ENCODE data around the gene UBE2Z. TPM values are rescaled to one million over a fixed set of nuclear protein-coding genes. Genes with fewer than 3 reads are reported as not detected.

The UBE2Z gene
- total and polyA plus RNA-seq, 9 of the 15 experiments (the other 6 are each of a cell fraction or from before 2014, with no cell fraction given) = 11.8 to 89.0 (median 38.2) TPM

DNA sequence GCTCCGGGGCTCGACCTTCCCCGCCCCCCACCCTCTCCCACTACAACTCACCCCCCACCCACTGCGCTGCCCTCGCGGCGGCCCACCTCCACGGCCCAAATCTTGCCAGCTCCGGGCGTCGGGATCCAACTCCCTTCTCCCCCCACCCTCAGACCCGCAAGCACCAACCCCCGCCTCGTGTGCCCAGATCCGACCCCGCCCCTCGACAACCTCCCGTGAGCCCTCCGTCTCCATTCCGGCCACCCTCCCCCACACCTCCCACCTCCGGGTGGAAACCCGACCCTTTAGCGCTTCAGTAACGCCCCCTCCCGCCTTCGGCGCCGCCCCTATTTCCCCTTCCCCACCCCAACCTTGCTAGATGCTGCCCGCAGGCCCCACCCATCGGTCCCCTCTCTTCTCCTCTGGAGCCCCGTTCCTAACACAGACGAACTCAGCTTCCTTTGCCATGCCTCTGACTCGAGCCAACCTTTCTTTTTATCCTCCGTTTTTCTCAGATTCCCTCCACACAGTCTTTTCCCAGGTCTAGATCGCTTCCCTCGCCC lies 717 bp downstream of the UBE2Z start (continued):
- TF ChIP-seq, protein P1, sequence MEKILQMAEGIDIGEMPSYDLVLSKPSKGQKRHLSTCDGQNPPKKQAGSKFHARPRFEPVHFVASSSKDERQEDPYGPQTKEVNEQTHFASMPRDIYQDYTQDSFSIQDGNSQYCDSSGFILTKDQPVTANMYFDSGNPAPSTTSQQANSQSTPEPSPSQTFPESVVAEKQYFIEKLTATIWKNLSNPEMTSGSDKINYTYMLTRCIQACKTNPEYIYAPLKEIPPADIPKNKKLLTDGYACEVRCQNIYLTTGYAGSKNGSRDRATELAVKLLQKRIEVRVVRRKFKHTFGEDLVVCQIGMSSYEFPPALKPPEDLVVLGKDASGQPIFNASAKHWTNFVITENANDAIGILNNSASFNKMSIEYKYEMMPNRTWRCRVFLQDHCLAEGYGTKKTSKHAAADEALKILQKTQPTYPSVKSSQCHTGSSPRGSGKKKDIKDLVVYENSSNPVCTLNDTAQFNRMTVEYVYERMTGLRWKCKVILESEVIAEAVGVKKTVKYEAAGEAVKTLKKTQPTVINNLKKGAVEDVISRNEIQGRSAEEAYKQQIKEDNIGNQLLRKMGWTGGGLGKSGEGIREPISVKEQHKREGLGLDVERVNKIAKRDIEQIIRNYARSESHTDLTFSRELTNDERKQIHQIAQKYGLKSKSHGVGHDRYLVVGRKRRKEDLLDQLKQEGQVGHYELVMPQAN (IDR thresholded peaks at IDR 0.05; ENCODE audit: borderline replicate concordance) = peak; percentile 63
- TF ChIP-seq, protein P2, sequence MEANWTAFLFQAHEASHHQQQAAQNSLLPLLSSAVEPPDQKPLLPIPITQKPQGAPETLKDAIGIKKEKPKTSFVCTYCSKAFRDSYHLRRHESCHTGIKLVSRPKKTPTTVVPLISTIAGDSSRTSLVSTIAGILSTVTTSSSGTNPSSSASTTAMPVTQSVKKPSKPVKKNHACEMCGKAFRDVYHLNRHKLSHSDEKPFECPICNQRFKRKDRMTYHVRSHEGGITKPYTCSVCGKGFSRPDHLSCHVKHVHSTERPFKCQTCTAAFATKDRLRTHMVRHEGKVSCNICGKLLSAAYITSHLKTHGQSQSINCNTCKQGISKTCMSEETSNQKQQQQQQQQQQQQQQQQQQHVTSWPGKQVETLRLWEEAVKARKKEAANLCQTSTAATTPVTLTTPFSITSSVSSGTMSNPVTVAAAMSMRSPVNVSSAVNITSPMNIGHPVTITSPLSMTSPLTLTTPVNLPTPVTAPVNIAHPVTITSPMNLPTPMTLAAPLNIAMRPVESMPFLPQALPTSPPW (CRISPR knock-in tag; IDR thresholded peaks at IDR 0.05) = 0 out of 2 replicates have a peak, but pooled peaks have one; percentile 48
- TF ChIP-seq HEY1 (CRISPR knock-in tag; IDR thresholded peaks at IDR 0.05; ENCODE audit: borderline replicate concordance) = no peak
- TF ChIP-seq, protein P3, sequence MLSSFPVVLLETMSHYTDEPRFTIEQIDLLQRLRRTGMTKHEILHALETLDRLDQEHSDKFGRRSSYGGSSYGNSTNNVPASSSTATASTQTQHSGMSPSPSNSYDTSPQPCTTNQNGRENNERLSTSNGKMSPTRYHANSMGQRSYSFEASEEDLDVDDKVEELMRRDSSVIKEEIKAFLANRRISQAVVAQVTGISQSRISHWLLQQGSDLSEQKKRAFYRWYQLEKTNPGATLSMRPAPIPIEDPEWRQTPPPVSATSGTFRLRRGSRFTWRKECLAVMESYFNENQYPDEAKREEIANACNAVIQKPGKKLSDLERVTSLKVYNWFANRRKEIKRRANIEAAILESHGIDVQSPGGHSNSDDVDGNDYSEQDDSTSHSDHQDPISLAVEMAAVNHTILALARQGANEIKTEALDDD (IDR thresholded peaks at IDR 0.05) = no peak
- no peak for TF ChIP-seq EZH2 (IDR thresholded peaks at IDR 0.05; ENCODE audit: borderline replicate concordance, low read depth, low read length)
- TF ChIP-seq ZNF146 (CRISPR knock-in tag; IDR thresholded peaks at IDR 0.05; ENCODE audit: unreplicated experiment) = no peak
- TF ChIP-seq, protein P4, sequence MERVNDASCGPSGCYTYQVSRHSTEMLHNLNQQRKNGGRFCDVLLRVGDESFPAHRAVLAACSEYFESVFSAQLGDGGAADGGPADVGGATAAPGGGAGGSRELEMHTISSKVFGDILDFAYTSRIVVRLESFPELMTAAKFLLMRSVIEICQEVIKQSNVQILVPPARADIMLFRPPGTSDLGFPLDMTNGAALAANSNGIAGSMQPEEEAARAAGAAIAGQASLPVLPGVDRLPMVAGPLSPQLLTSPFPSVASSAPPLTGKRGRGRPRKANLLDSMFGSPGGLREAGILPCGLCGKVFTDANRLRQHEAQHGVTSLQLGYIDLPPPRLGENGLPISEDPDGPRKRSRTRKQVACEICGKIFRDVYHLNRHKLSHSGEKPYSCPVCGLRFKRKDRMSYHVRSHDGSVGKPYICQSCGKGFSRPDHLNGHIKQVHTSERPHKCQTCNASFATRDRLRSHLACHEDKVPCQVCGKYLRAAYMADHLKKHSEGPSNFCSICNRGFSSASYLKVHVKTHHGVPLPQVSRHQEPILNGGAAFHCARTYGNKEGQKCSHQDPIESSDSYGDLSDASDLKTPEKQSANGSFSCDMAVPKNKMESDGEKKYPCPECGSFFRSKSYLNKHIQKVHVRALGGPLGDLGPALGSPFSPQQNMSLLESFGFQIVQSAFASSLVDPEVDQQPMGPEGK (CRISPR knock-in tag; IDR thresholded peaks at IDR 0.05; ENCODE audit: borderline replicate concordance) = no peak
- TF ChIP-seq RBM17 (IDR thresholded peaks at IDR 0.05; ENCODE audit: borderline replicate concordance, low read depth, low read length) = no peak
- TF ChIP-seq, protein P5, sequence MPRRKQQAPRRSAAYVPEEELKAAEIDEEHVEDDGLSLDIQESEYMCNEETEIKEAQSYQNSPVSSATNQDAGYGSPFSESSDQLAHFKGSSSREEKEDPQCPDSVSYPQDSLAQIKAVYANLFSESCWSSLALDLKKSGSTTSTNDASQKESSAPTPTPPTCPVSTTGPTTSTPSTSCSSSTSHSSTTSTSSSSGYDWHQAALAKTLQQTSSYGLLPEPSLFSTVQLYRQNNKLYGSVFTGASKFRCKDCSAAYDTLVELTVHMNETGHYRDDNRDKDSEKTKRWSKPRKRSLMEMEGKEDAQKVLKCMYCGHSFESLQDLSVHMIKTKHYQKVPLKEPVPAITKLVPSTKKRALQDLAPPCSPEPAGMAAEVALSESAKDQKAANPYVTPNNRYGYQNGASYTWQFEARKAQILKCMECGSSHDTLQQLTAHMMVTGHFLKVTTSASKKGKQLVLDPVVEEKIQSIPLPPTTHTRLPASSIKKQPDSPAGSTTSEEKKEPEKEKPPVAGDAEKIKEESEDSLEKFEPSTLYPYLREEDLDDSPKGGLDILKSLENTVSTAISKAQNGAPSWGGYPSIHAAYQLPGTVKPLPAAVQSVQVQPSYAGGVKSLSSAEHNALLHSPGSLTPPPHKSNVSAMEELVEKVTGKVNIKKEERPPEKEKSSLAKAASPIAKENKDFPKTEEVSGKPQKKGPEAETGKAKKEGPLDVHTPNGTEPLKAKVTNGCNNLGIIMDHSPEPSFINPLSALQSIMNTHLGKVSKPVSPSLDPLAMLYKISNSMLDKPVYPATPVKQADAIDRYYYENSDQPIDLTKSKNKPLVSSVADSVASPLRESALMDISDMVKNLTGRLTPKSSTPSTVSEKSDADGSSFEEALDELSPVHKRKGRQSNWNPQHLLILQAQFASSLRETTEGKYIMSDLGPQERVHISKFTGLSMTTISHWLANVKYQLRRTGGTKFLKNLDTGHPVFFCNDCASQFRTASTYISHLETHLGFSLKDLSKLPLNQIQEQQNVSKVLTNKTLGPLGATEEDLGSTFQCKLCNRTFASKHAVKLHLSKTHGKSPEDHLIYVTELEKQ (CRISPR knock-in tag; IDR thresholded peaks at IDR 0.05) = no peak
- no peak for TF ChIP-seq ZNF384 (IDR thresholded peaks at IDR 0.05; ENCODE audit: low read depth, low read length)
- no peak for TF ChIP-seq ZSCAN29 (IDR thresholded peaks at IDR 0.05)
- TF ChIP-seq RAD21 (CRISPR knock-in tag; conservative IDR thresholded peaks at IDR 0.05 in 1 of 2, IDR thresholded peaks at IDR 0.05 in 1 of 2) = no peak
- no peak for TF ChIP-seq TAF7 (tag; IDR thresholded peaks at IDR 0.05)
- no peak for TF ChIP-seq FOSL1 (tag; conservative IDR thresholded peaks at IDR 0.05)
- TF ChIP-seq ARNT (IDR thresholded peaks at IDR 0.05) = no peak
- no peak for TF ChIP-seq MEF2A (IDR thresholded peaks at IDR 0.05; ENCODE audit: control insufficient read depth, low read depth, low read length)
- no peak for TF ChIP-seq TEAD2 (tag; IDR thresholded peaks at IDR 0.05)
- TF ChIP-seq HNRNPK (IDR thresholded peaks at IDR 0.05; ENCODE audit: low read depth, low read length, poor library complexity, severe bottlenecking) = no peak
